HCT116 (cell line): ENCODE data around the gene LMLN. TPM values are rescaled to one million over a fixed set of nuclear protein-coding genes. Genes with fewer than 3 reads are reported as not detected.

Experiments
- ATAC-seq: fragments of 200-7000 bp; cut with Tn5 transposase; 2 replicates; pipeline ENCODE4 v1.9.1; 2020; ENCODE audit warnings: mild to moderate bottlenecking, moderate library complexity
- BruUV-seq: library from RNA; stranded (reverse); fragments of 400-500 nt; replicated peaks from 2 replicates; lab custom pipeline; 2021; lab: Mats Ljungman, UMichigan
- CTCF ChIA-PET: fragments of 300-600 bp; sonication (Branson Sonifier 250); formaldehyde crosslinking; loops from one replicate; lab custom pipeline; 2021; ENCODE audit warnings: antibody characterized with exemption; lab: Charles Lee
- POLR2A ChIA-PET: fragments of 300-600, 350-600 bp; sonication (Branson Sonifier 250); formaldehyde crosslinking; loops from one replicate; lab custom pipeline; 2021; ENCODE audit warnings: antibody characterized with exemption; lab: Charles Lee
- RAD21 ChIA-PET, 2 experiments: fragments of 300-600 bp; sonication (Branson Sonifier 250); formaldehyde crosslinking; loops; one replicate each; lab custom pipeline; 2023; ENCODE audit warnings: low total read pairs in 2 of 2; ENCODE audit not compliant: uncharacterized antibody in 2 of 2, unreplicated experiment in 2 of 2, low non-redundant PET in 1 of 2; lab: Charles Lee
- DNase-seq: peaks from one replicate; pipeline ENCODE4 v3.0.0-alpha.2; 2010; ENCODE audit warnings: low read depth, low spot score
- H2AFZ ChIP-seq: fragments of 200-600 bp; shearing (Covaris generic), sonication (generic); 2 replicates; pipeline ENCODE4 v1.6.1; 2017; ENCODE audit warnings: low read depth, mixed run types, mixed read lengths, antibody characterized with exemption, low read length; ENCODE audit not compliant: poor library complexity, severe bottlenecking
- H3K27ac ChIP-seq: 2 replicates; pipeline ENCODE4 v1.5.1; 2012; ENCODE audit warnings: low read depth, low read length
- H3K27me3 ChIP-seq: fragments of 200-600 bp; sonication (generic); 2 replicates; pipeline ENCODE4 v1.6.1; 2016; ENCODE audit warnings: mixed run types, low read length, mixed read lengths; ENCODE audit not compliant: insufficient read depth
- H3K36me3 ChIP-seq, 2 experiments: fragments of 200-500 bp in 1 of 2; fragments of 200-600 bp in 1 of 2; sonication (Bioruptor generic) in 1 of 2; sonication (generic) in 1 of 2; 2 replicates each; pipeline versions ENCODE4 v1.5.1 to v1.6.1; 2014 to 2016; ENCODE audit warnings: low read length in 2 of 2, inconsistent platforms in 1 of 2, mixed read lengths in 1 of 2, mixed run types in 1 of 2; ENCODE audit not compliant: insufficient read depth in 2 of 2, control insufficient read depth in 1 of 2
- H3K4me1 ChIP-seq, 2 experiments: fragments of 200-600 bp in 1 of 2; sonication (generic) in 1 of 2; 2 replicates each; pipeline versions ENCODE4 v1.5.1 to v1.6.1; 2012 to 2017; ENCODE audit warnings: low read length in 2 of 2, inconsistent platforms in 1 of 2, mild to moderate bottlenecking in 1 of 2, mixed read lengths in 1 of 2, mixed run types in 1 of 2, moderate library complexity in 1 of 2; ENCODE audit not compliant: insufficient read depth in 2 of 2, control insufficient read depth in 1 of 2
- H3K4me2 ChIP-seq: fragments of 200-600 bp; sonication (generic); 2 replicates; pipeline ENCODE4 v1.6.1; 2017; ENCODE audit warnings: mixed run types, low read length, mixed read lengths
- H3K4me3 ChIP-seq, 2 experiments: fragments of 200-600 bp in 1 of 2; sonication (generic) in 1 of 2; replicated peaks in 1 of 2; 2 replicates each; pipeline ENCODE4 v1.5.1; 2011 to 2016; ENCODE audit warnings: low read length in 2 of 2, control low read depth in 1 of 2, low read depth in 1 of 2, mild to moderate bottlenecking in 1 of 2, mixed read lengths in 1 of 2, mixed run types in 1 of 2
- H3K79me2 ChIP-seq: fragments of 200-600 bp; sonication (generic); 2 replicates; pipeline ENCODE4 v1.6.1; 2017; ENCODE audit warnings: mild to moderate bottlenecking, mixed run types, low read length, moderate library complexity, mixed read lengths; ENCODE audit not compliant: insufficient read depth
- H3K9ac ChIP-seq: fragments of 200-600 bp; sonication (generic); 2 replicates; pipeline ENCODE4 v1.6.1; 2016; ENCODE audit warnings: low read length, mixed read lengths
- H3K9me2 ChIP-seq: fragments of 200-600 bp; sonication (generic), shearing (Covaris generic); 2 replicates; pipeline ENCODE4 v1.6.1; 2017; ENCODE audit warnings: mixed run types, mild to moderate bottlenecking, moderate library complexity; ENCODE audit not compliant: insufficient read depth
- H3K9me3 ChIP-seq, 2 experiments: fragments of 200-500 bp in 1 of 2; fragments of 200-600 bp in 1 of 2; sonication (Bioruptor generic) in 1 of 2; sonication (generic) in 1 of 2; 2 replicates each; pipeline ENCODE4 v1.6.1; 2014 to 2017; ENCODE audit warnings: low read length in 2 of 2, mixed read lengths in 2 of 2, inconsistent platforms in 1 of 2, low read depth in 1 of 2, mild to moderate bottlenecking in 1 of 2, mixed run types in 1 of 2, moderate library complexity in 1 of 2; ENCODE audit not compliant: control insufficient read depth in 1 of 2, insufficient read depth in 1 of 2
- H4K20me1 ChIP-seq: fragments of 200-600 bp; sonication (generic), shearing (Covaris generic); 2 replicates; pipeline ENCODE4 v1.6.1; 2017; ENCODE audit warnings: mixed run types, mild to moderate bottlenecking, moderate library complexity; ENCODE audit not compliant: insufficient read depth
- CBX3 ChIP-seq: IDR thresholded peaks from 2 replicates; pipeline ENCODE4 v1.6.1; 2012; ENCODE audit warnings: low read depth
- CEBPB ChIP-seq: IDR thresholded peaks from 2 replicates; pipeline ENCODE4 v1.6.1; 2012; ENCODE audit warnings: low read depth
- EGR1 ChIP-seq: IDR thresholded peaks from 2 replicates; pipeline ENCODE4 v1.6.1; 2012; ENCODE audit warnings: low read depth
- ELF1 ChIP-seq: IDR thresholded peaks from 2 replicates; pipeline ENCODE4 v1.6.1; 2012; ENCODE audit warnings: low read depth, borderline replicate concordance
- EZH2 ChIP-seq: fragments of 200-600 bp; sonication (generic); IDR thresholded peaks from 2 replicates; pipeline ENCODE4 v1.6.1; 2017; ENCODE audit warnings: antibody characterized with exemption, mixed run types
- FOSL1 ChIP-seq: IDR thresholded peaks from 2 replicates; pipeline ENCODE4 v1.6.1; 2012; ENCODE audit warnings: low read depth
- JUND ChIP-seq: IDR thresholded peaks from 2 replicates; pipeline ENCODE4 v1.6.1; 2012
- RAD21 ChIP-seq: IDR thresholded peaks from 2 replicates; pipeline ENCODE4 v1.6.1; 2012; ENCODE audit warnings: low read depth, mild to moderate bottlenecking
- SIN3A ChIP-seq: IDR thresholded peaks from 2 replicates; pipeline ENCODE4 v1.6.1; 2012; ENCODE audit warnings: low read depth
- SP1 ChIP-seq: IDR thresholded peaks from 2 replicates; pipeline ENCODE4 v1.6.1; 2012; ENCODE audit warnings: low read depth
- SRF ChIP-seq: IDR thresholded peaks from 2 replicates; pipeline ENCODE4 v1.6.1; 2012; ENCODE audit warnings: low read depth
- TCF7L2 ChIP-seq: IDR thresholded peaks from 2 replicates; pipeline ENCODE4 v1.7.0; 2011; ENCODE audit warnings: borderline replicate concordance, inconsistent platforms; ENCODE audit not compliant: insufficient read depth, insufficient read length; ENCODE audit errors: extremely low read depth
- YY1 ChIP-seq: IDR thresholded peaks from 2 replicates; pipeline ENCODE4 v1.6.1; 2011; ENCODE audit warnings: low read length, low read depth, moderate library complexity, mild to moderate bottlenecking; ENCODE audit not compliant: insufficient replicate concordance; ENCODE audit errors: extremely low read depth
- ZFX ChIP-seq: fragments of 450-650 bp; IDR thresholded peaks from 2 replicates; pipeline ENCODE4 v1.6.1; 2017
- intact Hi-C: fragments of 100-400 bp; cut with micrococcal nuclease; formaldehyde crosslinking; loops from 2 replicates; pipeline ENCODE4 v1.10.0; 2022
- total RNA-seq: library from RNA; stranded (reverse); gene quantifications from one replicate; pipeline ENCODE4 v1.2.1, GENCODE V29; 2021; ENCODE audit not compliant: unreplicated experiment
- TF ChIP-seq, protein P1 (sequence below): IDR thresholded peaks from 2 replicates; pipeline ENCODE4 v1.6.1; 2011; ENCODE audit warnings: mild to moderate bottlenecking, low read length, moderate library complexity; ENCODE audit not compliant: insufficient replicate concordance; ENCODE audit errors: extremely low read depth
- TF ChIP-seq, protein P2 (sequence below): IDR thresholded peaks from 2 replicates; pipeline ENCODE4 v1.6.1; 2012
- TF ChIP-seq, protein P3 (sequence below), 3 experiments: fragments of 200-600 bp in 1 of 3; sonication (generic) in 1 of 3; IDR thresholded peaks in 2 of 3; conservative IDR thresholded peaks in 1 of 3; 2 replicates each; pipeline ENCODE4 v1.5.1; 2012 to 2017; ENCODE audit warnings: low read depth in 2 of 3, low read length in 2 of 3, antibody characterized with exemption in 1 of 3, borderline replicate concordance in 1 of 3, control low read depth in 1 of 3, mild to moderate bottlenecking in 1 of 3, mixed read lengths in 1 of 3, mixed run types in 1 of 3, moderate library complexity in 1 of 3; ENCODE audit not compliant: insufficient read depth in 1 of 3
- TF ChIP-seq, protein P4 (sequence below): IDR thresholded peaks from 2 replicates; pipeline ENCODE4 v1.6.1; 2012; ENCODE audit warnings: low read depth
- TF ChIP-seq, protein P5 (sequence below): IDR thresholded peaks from 2 replicates; pipeline ENCODE4 v1.6.1; 2012

The LMLN gene
- total RNA-seq, 1 experiment from 2014 or later, result 7.2 TPM

DNA sequence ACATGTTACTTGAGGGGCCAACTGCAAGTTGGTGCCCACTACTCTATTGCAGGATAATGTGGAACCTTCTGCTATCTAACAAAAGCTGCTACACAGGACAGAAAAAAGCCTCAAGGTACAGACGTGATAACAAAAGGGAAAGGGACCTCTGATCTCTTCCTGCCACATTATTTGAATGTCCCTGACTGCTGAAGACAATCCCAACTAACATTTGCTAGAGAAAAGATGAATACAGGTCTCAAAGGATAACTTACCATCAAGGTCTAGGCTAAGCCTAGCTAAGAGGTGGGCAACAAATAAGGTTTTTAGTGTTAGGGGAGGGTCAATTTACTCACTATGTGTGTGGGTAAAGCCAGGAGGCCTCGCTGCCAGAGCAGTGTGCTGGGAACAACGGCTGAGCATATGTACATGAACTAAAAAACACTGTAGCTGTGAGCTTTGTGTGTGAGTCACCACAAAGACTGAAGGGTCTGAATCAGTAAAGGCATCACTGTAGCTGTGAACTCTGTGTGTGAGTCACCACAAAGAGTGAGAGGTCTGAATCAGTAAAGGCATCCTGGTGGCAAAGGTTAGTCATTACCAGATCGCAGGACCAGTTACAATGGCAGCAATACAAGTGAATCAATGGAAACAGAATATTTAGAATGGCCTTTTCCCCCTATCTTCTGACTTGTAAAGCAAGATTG lies 111.7 kb downstream of the LMLN start:
- CTCF ChIA-PET, result interaction anchor here (0.6 to 2.9 kb wide), 3 partner anchors 8 to 23 kb away, joined by 4 to 22 read pairs (median 8); no protein-coding TSS in a partner anchor
- H3K27me3 ChIP-seq, result no peaks in the 10 kb centered on the region
- TF ChIP-seq ZFX (no peak), RAD21 (no peak), CBX3 (peak; percentile 98), TCF7L2 (peak; percentile 80), JUND (peak; percentile 100), ELF1 (no peak), EZH2 (no peak), SIN3A (peak; percentile 81), FOSL1 (peak; percentile 99), CEBPB (peak; percentile 38; the same call in 1 of the 2 replicates), YY1 (peak; percentile 11), SRF (peak; percentile 84), EGR1 (no peak), SP1 (peak; percentile 94)
- TF ChIP-seq, protein P1, sequence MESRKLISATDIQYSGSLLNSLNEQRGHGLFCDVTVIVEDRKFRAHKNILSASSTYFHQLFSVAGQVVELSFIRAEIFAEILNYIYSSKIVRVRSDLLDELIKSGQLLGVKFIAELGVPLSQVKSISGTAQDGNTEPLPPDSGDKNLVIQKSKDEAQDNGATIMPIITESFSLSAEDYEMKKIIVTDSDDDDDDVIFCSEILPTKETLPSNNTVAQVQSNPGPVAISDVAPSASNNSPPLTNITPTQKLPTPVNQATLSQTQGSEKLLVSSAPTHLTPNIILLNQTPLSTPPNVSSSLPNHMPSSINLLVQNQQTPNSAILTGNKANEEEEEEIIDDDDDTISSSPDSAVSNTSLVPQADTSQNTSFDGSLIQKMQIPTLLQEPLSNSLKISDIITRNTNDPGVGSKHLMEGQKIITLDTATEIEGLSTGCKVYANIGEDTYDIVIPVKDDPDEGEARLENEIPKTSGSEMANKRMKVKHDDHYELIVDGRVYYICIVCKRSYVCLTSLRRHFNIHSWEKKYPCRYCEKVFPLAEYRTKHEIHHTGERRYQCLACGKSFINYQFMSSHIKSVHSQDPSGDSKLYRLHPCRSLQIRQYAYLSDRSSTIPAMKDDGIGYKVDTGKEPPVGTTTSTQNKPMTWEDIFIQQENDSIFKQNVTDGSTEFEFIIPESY, result no peak
- TF ChIP-seq, protein P2, sequence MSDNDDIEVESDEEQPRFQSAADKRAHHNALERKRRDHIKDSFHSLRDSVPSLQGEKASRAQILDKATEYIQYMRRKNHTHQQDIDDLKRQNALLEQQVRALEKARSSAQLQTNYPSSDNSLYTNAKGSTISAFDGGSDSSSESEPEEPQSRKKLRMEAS, result peak; percentile 77
- TF ChIP-seq, protein P3, sequence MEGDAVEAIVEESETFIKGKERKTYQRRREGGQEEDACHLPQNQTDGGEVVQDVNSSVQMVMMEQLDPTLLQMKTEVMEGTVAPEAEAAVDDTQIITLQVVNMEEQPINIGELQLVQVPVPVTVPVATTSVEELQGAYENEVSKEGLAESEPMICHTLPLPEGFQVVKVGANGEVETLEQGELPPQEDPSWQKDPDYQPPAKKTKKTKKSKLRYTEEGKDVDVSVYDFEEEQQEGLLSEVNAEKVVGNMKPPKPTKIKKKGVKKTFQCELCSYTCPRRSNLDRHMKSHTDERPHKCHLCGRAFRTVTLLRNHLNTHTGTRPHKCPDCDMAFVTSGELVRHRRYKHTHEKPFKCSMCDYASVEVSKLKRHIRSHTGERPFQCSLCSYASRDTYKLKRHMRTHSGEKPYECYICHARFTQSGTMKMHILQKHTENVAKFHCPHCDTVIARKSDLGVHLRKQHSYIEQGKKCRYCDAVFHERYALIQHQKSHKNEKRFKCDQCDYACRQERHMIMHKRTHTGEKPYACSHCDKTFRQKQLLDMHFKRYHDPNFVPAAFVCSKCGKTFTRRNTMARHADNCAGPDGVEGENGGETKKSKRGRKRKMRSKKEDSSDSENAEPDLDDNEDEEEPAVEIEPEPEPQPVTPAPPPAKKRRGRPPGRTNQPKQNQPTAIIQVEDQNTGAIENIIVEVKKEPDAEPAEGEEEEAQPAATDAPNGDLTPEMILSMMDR (IDR thresholded peaks at IDR 0.05 in 2 of 3, conservative IDR thresholded peaks at IDR 0.05 in 1 of 3; ENCODE audit: borderline replicate concordance in 1 of 3, insufficient read depth in 1 of 3, low read depth in 2 of 3, low read length in 2 of 3), result peak in 2 of 3 experiments; percentile 40 to 46; a peak in 4 of 6 replicates
- TF ChIP-seq, protein P4, sequence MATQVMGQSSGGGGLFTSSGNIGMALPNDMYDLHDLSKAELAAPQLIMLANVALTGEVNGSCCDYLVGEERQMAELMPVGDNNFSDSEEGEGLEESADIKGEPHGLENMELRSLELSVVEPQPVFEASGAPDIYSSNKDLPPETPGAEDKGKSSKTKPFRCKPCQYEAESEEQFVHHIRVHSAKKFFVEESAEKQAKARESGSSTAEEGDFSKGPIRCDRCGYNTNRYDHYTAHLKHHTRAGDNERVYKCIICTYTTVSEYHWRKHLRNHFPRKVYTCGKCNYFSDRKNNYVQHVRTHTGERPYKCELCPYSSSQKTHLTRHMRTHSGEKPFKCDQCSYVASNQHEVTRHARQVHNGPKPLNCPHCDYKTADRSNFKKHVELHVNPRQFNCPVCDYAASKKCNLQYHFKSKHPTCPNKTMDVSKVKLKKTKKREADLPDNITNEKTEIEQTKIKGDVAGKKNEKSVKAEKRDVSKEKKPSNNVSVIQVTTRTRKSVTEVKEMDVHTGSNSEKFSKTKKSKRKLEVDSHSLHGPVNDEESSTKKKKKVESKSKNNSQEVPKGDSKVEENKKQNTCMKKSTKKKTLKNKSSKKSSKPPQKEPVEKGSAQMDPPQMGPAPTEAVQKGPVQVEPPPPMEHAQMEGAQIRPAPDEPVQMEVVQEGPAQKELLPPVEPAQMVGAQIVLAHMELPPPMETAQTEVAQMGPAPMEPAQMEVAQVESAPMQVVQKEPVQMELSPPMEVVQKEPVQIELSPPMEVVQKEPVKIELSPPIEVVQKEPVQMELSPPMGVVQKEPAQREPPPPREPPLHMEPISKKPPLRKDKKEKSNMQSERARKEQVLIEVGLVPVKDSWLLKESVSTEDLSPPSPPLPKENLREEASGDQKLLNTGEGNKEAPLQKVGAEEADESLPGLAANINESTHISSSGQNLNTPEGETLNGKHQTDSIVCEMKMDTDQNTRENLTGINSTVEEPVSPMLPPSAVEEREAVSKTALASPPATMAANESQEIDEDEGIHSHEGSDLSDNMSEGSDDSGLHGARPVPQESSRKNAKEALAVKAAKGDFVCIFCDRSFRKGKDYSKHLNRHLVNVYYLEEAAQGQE, result no peak
- TF ChIP-seq, protein P5, sequence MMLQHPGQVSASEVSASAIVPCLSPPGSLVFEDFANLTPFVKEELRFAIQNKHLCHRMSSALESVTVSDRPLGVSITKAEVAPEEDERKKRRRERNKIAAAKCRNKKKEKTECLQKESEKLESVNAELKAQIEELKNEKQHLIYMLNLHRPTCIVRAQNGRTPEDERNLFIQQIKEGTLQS, result peak; percentile 79

More for the DNA sequence above, 111.7 kb downstream of the LMLN start:
- no TSS peak for BruUV-seq
- Histone ChIP-seq H3K9me3 (no peaks in the 10 kb centered on the region), H3K79me2 (no peaks in the 10 kb centered on the region), H2AFZ (no peak overlapping the region), H3K4me3 (0 out of 4 replicates have a peak overlapping the region, but pooled peaks of 1 of the 2 experiments have one; percentile 13), H3K4me2 (peak overlapping the region; percentile 72), H3K9me2 (no peaks in the 10 kb centered on the region), H3K9ac (peak overlapping the region; percentile 53), H3K4me1 (peaks cover 15 to 28% of the 10 kb centered on the region in 2 experiments), H3K36me3 (no peaks in the 10 kb centered on the region), H3K27ac (peak overlapping the region; percentile 58), H4K20me1 (no peaks in the 10 kb centered on the region)
- intact Hi-C loops, result no loop called here
- peak; percentile 99 for DNase-seq
- ChIA-PET RAD21 (no interaction called here), POLR2A (interaction anchor here (0.9 to 1.6 kb wide), 3 partner anchors 9 to 21 kb away, joined by 3 to 7 read pairs (median 3); no protein-coding TSS in a partner anchor)
- peak; percentile 100 for ATAC-seq
